Measurements from ENCODE around the gene IRGQ.

The IRGQ gene

GRCh38 chr19:43595999-43596841 lies at the start of gene IRGQ, which contains the start of gene ZNF576:
Gene IRGQ, minus strand, starts transcription at chr19:43596134. Its CDS starts 796 bp downstream, at chr19:43595338.
Gene ZNF576, plus strand, starts transcription at chr19:43596595. Its CDS starts 514 bp downstream, at chr19:43597109.
- Histone ChIP-seq H3K27ac (ENCODE audit: low read length) (peak within 1 kb of the TSS; percentile 99), H3K36me3 (ENCODE audit: control insufficient read depth in 2 of 2, insufficient read depth in 2 of 2, low read length in 2 of 2) (peaks cover 20 to 35% of the 10 kb centered on the region in 2 donors), H3K9me3 (ENCODE audit: control insufficient read depth in 2 of 2, low read length in 2 of 2) (no peaks in the 10 kb centered on the region), H3K4me1 (ENCODE audit: control insufficient read depth, insufficient read depth, low read length) (peaks cover 44% of the 10 kb centered on the region), H3K27me3 (ENCODE audit: control insufficient read depth in 1 of 2, insufficient read depth in 2 of 2, low read length in 2 of 2) (no peaks in the 10 kb centered on the region), H3K4me3 (ENCODE audit: low read length in 2 of 2) (peak within 1 kb of the TSS; percentile 92 to 94), H3K9ac (ENCODE audit: low read length in 2 of 2) (peak within 1 kb of the TSS; percentile 98 to 99)

DNA sequence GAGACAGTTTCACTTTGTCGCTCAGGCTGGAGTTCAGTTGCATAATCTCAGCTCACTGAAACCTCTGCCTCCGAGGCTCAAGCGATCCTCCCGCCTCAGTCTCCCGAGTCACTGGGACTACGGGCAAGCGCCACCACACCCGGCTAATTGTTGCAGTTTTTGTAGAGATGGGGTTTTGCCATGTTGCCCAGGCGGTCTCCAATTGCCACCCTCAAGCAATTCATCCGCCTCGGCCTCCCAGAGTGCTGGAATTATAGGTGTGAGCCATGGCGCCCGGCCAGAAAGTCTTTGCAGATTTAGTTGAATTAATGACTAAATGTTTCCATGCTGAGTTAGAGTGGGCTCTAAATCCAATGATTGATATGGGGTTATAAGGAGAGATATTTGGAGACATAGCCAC lies 48.2 kb upstream of the IRGQ start:
- Histone ChIP-seq H3K36me3 (ENCODE audit: control insufficient read depth in 2 of 2, insufficient read depth in 2 of 2, low read length in 2 of 2) (peaks cover 0 to 5% of the 10 kb centered on the region in 2 donors), H3K27ac (ENCODE audit: low read length) (no peak overlapping the region), H3K27me3 (ENCODE audit: control insufficient read depth in 1 of 2, insufficient read depth in 2 of 2, low read length in 2 of 2) (no peaks in the 10 kb centered on the region), H3K9me3 (ENCODE audit: control insufficient read depth in 2 of 2, low read length in 2 of 2) (no peaks in the 10 kb centered on the region), H3K9ac (ENCODE audit: low read length in 2 of 2) (no peak overlapping the region), H3K4me3 (ENCODE audit: low read length in 2 of 2) (no peak overlapping the region), H3K4me1 (ENCODE audit: control insufficient read depth, insufficient read depth, low read length) (peaks cover 12% of the 10 kb centered on the region)

GRCh38 chr19:43643326-43643725 lies 47.4 kb upstream of the IRGQ start:
- Histone ChIP-seq H3K27me3 (ENCODE audit: control insufficient read depth in 1 of 2, insufficient read depth in 2 of 2, low read length in 2 of 2) (no peaks in the 10 kb centered on the region), H3K36me3 (ENCODE audit: control insufficient read depth in 2 of 2, insufficient read depth in 2 of 2, low read length in 2 of 2) (peaks cover 0 to 2% of the 10 kb centered on the region in 2 donors), H3K9me3 (ENCODE audit: control insufficient read depth in 2 of 2, low read length in 2 of 2) (no peaks in the 10 kb centered on the region), H3K27ac (ENCODE audit: low read length) (no peak overlapping the region), H3K9ac (ENCODE audit: low read length in 2 of 2) (no peak overlapping the region), H3K4me1 (ENCODE audit: control insufficient read depth, insufficient read depth, low read length) (peaks cover 17% of the 10 kb centered on the region), H3K4me3 (ENCODE audit: low read length in 2 of 2) (no peak overlapping the region)

DNA sequence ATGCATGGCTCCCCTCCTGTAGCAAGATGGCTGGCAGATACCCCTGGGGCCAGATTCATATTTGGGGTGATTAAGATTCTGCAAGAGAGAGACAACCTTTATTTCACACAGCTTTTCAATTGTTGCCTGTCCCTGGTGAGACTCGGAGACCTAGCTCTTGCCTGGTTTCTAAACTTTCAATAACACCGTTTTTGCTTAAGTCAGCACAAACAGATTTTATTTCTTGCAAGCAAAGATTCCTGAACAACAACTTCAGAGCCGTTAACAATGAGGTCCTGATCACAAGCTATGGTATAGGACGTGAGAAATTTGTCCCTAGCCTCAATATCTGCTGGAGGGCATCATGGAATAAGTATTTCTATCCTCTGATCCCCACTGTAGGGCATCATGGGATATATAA lies 46.6 kb upstream of the IRGQ start:
- no peaks in the 10 kb centered on the region for H3K27me3 ChIP-seq (ENCODE audit: control insufficient read depth in 1 of 2, insufficient read depth in 2 of 2, low read length in 2 of 2)
- H3K27ac ChIP-seq (ENCODE audit: low read length): no peak overlapping the region
- peaks cover 0 to 2% of the 10 kb centered on the region in 2 donors for H3K36me3 ChIP-seq (ENCODE audit: control insufficient read depth in 2 of 2, insufficient read depth in 2 of 2, low read length in 2 of 2)
- no peak overlapping the region for H3K4me3 ChIP-seq (ENCODE audit: low read length in 2 of 2)
- H3K9me3 ChIP-seq (ENCODE audit: control insufficient read depth in 2 of 2, low read length in 2 of 2): no peaks in the 10 kb centered on the region
- H3K9ac ChIP-seq (ENCODE audit: low read length in 2 of 2): no peak overlapping the region
- H3K4me1 ChIP-seq (ENCODE audit: control insufficient read depth, insufficient read depth, low read length): peaks cover 17% of the 10 kb centered on the region

DNA sequence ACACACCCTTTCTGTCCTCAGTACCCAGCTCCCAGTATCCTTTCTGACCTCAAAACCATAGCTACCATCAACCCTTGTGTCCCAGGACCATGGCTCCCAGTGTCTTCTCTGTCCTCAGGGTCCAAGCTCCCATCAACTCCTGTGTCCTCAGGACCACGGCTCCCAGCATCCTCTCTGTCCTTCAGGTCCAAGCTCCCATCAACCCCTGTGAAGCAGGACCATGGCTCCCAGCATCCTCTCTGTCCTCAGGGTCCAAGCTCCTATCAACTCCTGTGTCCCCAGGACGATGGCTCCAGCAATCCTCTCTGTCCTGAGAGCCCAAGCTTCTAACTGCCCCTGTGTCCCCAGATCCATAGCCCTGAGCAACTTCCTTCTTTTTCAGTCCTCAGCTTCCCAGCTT lies 45.4 kb upstream of the IRGQ start:
- H3K27ac ChIP-seq (ENCODE audit: low read length): no peak overlapping the region
- no peaks in the 10 kb centered on the region for H3K36me3 ChIP-seq (ENCODE audit: control insufficient read depth in 2 of 2, insufficient read depth in 2 of 2, low read length in 2 of 2)
- H3K4me3 ChIP-seq (ENCODE audit: low read length in 2 of 2): no peak overlapping the region
- H3K4me1 ChIP-seq (ENCODE audit: control insufficient read depth, insufficient read depth, low read length): peaks cover 17% of the 10 kb centered on the region
- H3K9me3 ChIP-seq (ENCODE audit: control insufficient read depth in 2 of 2, low read length in 2 of 2): no peaks in the 10 kb centered on the region
- no peaks in the 10 kb centered on the region for H3K27me3 ChIP-seq (ENCODE audit: control insufficient read depth in 1 of 2, insufficient read depth in 2 of 2, low read length in 2 of 2)
- H3K9ac ChIP-seq (ENCODE audit: low read length in 2 of 2): no peak overlapping the region

- Histone ChIP-seq H3K27ac (ENCODE audit: low read length) (no peak overlapping the region), H3K9ac (ENCODE audit: low read length in 2 of 2) (peak overlapping the region; percentile 38 to 66), H3K4me1 (ENCODE audit: control insufficient read depth, insufficient read depth, low read length) (peaks cover 17% of the 10 kb centered on the region), H3K27me3 (ENCODE audit: control insufficient read depth in 1 of 2, insufficient read depth in 2 of 2, low read length in 2 of 2) (no peaks in the 10 kb centered on the region), H3K36me3 (ENCODE audit: control insufficient read depth in 2 of 2, insufficient read depth in 2 of 2, low read length in 2 of 2) (no peaks in the 10 kb centered on the region), H3K4me3 (ENCODE audit: low read length in 2 of 2) (peak overlapping the region; percentile 59 to 75), H3K9me3 (ENCODE audit: control insufficient read depth in 2 of 2, low read length in 2 of 2) (no peaks in the 10 kb centered on the region)
These were observed 44.5 kb upstream of the IRGQ start for GRCh38 chr19:43640424-43640757.

GRCh38 chr19:43639519-43640423 lies 43.8 kb upstream of the IRGQ start, which contains the start of gene CADM4:
Gene CADM4, minus strand, starts transcription at chr19:43639850. Its CDS starts 60 bp downstream, at chr19:43639790.
- H3K36me3 ChIP-seq (ENCODE audit: control insufficient read depth in 2 of 2, insufficient read depth in 2 of 2, low read length in 2 of 2): no peaks in the 10 kb centered on the region
- H3K9ac ChIP-seq (ENCODE audit: low read length in 2 of 2): peak within 1 kb of the TSS; percentile 64 to 80
- no peaks in the 10 kb centered on the region for H3K27me3 ChIP-seq (ENCODE audit: control insufficient read depth in 1 of 2, insufficient read depth in 2 of 2, low read length in 2 of 2)
- no peaks in the 10 kb centered on the region for H3K9me3 ChIP-seq (ENCODE audit: control insufficient read depth in 2 of 2, low read length in 2 of 2)
- H3K27ac ChIP-seq (ENCODE audit: low read length): no peak within 1 kb of the TSS
- H3K4me1 ChIP-seq (ENCODE audit: control insufficient read depth, insufficient read depth, low read length): peaks cover 20% of the 10 kb centered on the region
- peak within 1 kb of the TSS; percentile 59 to 75 for H3K4me3 ChIP-seq (ENCODE audit: low read length in 2 of 2)

DNA sequence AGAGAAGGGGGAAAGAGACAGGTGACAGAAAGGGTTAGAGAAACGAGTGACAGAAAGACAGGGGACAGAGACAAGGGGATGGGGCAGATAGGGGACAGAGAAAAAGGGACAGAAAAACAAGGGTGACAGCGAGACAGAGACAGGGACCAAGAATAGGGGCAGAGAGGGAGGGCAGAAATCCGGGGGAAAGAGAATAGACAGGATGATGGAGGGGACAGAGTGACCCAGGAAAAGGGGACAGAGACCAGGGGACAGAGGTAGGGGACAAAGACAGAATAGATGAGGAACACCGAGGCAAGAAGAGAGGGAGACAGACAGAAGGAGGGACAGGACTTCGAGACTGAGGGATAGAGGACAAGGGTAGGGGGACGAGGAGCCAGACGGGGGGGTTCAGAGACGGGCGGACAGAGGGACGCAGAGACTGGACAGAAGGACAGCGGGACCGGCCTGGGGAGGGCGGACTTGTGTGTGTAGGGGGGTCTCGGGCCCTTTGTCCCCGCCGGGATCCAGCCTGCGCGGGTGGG lies 43.1 kb upstream of the IRGQ start:
- H3K9ac ChIP-seq (ENCODE audit: low read length in 2 of 2): peak overlapping the region; percentile 64 to 80
- H3K36me3 ChIP-seq (ENCODE audit: control insufficient read depth in 2 of 2, insufficient read depth in 2 of 2, low read length in 2 of 2): no peaks in the 10 kb centered on the region
- H3K27me3 ChIP-seq (ENCODE audit: control insufficient read depth in 1 of 2, insufficient read depth in 2 of 2, low read length in 2 of 2): no peaks in the 10 kb centered on the region
- peak overlapping the region; percentile 54 to 72 for H3K4me3 ChIP-seq (ENCODE audit: low read length in 2 of 2)
- no peak overlapping the region for H3K27ac ChIP-seq (ENCODE audit: low read length)
- H3K9me3 ChIP-seq (ENCODE audit: control insufficient read depth in 2 of 2, low read length in 2 of 2): no peaks in the 10 kb centered on the region
- H3K4me1 ChIP-seq (ENCODE audit: control insufficient read depth, insufficient read depth, low read length): peaks cover 21% of the 10 kb centered on the region

DNA sequence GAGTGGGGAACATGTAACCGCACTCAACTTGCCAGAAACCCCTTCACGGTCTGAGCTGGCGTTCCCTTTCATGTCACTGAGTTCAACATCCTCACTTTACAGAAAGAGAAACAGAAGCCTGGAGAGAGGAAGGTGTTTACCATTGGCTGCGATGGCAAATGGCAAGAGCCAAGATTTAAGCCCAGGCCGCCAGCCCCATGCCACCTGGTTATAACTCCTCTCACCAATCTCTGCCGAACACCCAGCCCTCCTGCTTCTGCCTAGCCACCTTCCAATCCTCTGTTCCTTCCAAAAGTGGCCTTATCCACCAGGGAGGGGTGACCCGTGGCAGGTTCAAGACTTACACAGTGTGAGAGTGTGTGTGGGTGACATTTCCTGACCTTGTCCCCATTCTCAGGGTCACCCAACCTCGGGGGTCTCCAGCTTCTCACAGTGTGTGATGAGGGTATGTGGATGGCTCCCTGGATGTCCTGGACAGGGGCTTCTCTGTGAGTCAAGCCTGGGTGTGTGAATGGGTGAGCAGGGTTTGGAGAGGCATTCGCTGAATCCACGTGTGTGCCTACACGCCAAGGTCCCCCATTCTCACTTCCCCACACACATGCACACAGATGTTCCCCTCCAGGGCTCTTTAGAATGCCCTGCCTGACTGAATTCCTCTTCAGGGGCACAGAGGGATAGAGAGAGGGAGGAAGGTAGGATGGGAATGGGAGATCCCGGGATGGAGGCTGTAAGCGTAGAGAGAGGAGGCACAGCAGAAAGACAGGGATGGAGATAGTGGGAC lies 42.5 kb upstream of the IRGQ start:
- Histone ChIP-seq H3K9me3 (ENCODE audit: control insufficient read depth in 2 of 2, low read length in 2 of 2) (no peaks in the 10 kb centered on the region), H3K9ac (ENCODE audit: low read length in 2 of 2) (peak overlapping the region; percentile 5 to 64), H3K4me1 (ENCODE audit: control insufficient read depth, insufficient read depth, low read length) (peaks cover 21% of the 10 kb centered on the region), H3K27ac (ENCODE audit: low read length) (no peak overlapping the region), H3K4me3 (ENCODE audit: low read length in 2 of 2) (peak overlapping the region; percentile 54 to 72), H3K27me3 (ENCODE audit: control insufficient read depth in 1 of 2, insufficient read depth in 2 of 2, low read length in 2 of 2) (no peaks in the 10 kb centered on the region), H3K36me3 (ENCODE audit: control insufficient read depth in 2 of 2, insufficient read depth in 2 of 2, low read length in 2 of 2) (no peaks in the 10 kb centered on the region)
